PFSK-1 (cell line): ENCODE measurements around the gene R3HDM1.

Experiments used
- FOXP2 ChIP-seq: optimal IDR thresholded peaks from 2 replicates; pipeline ENCODE3; 2011; ENCODE audit warnings: borderline replicate concordance, control low read depth, inconsistent platforms; ENCODE audit not compliant: insufficient read depth; ENCODE audit errors: extremely low read length, extremely low read depth
- POLR2AphosphoS5 ChIP-seq: IDR thresholded peaks from 2 replicates; pipeline ENCODE4 v1.6.1; 2012; ENCODE audit warnings: low read depth, mild to moderate bottlenecking, control low read depth, low read length, moderate library complexity
- REST ChIP-seq, 2 experiments: IDR thresholded peaks; 2 replicates each; pipeline versions ENCODE4 v1.6.1 to v1.8.0; 2011 to 2012; ENCODE audit warnings: low read depth in 2 of 2, low read length in 2 of 2, control low read depth in 1 of 2, inconsistent platforms in 1 of 2, mild to moderate bottlenecking in 1 of 2, moderate library complexity in 1 of 2; ENCODE audit not compliant: insufficient read depth in 1 of 2
- SIN3A ChIP-seq: IDR thresholded peaks from 2 replicates; pipeline ENCODE4 v1.6.1; 2012; ENCODE audit warnings: mild to moderate bottlenecking, low read length, moderate library complexity, borderline replicate concordance; ENCODE audit not compliant: insufficient read depth
- TAF1 ChIP-seq: IDR thresholded peaks from 2 replicates; pipeline ENCODE4 v1.6.1; 2012; ENCODE audit warnings: low read length, control low read depth, borderline replicate concordance; ENCODE audit not compliant: insufficient read depth

GRCh38 chr2:135590619-135591260 lies 59.5 kb downstream of the R3HDM1 start:
- TF ChIP-seq POLR2AphosphoS5: no peak
- no peak for TF ChIP-seq TAF1
- no peak for TF ChIP-seq REST (IDR thresholded peaks at IDR 0.05; ENCODE audit: insufficient read depth in 1 of 2, low read depth in 2 of 2, low read length in 2 of 2)
- TF ChIP-seq SIN3A: no peak
- TF ChIP-seq FOXP2: no peak
